BE2C (cell line): ENCODE measurements around the gene EBF3.
A peak's percentile ranks its signal among the peaks of the same experiment; 100 is the strongest.

Experiments
- DNase-seq: peaks from one replicate; pipeline ENCODE4 v3.0.0-alpha.2; 2020
- H3K27me3 ChIP-seq: fragments of 250-450 bp; sonication (Bioruptor Pico); 2 replicates; pipeline ENCODE4 v1.5.1; 2020; ENCODE audit warnings: mild to moderate bottlenecking
- H3K36me3 ChIP-seq: fragments of 250-450 bp; sonication (Bioruptor Pico); 2 replicates; pipeline ENCODE4 v1.5.1; 2020; ENCODE audit warnings: mild to moderate bottlenecking
- H3K4me1 ChIP-seq: fragments of 250-450 bp; sonication (Bioruptor Pico); 2 replicates; pipeline ENCODE4 v1.5.1; 2020
- H3K4me3 ChIP-seq: 2 replicates; pipeline ENCODE4 v1.5.1; 2011; ENCODE audit warnings: low read depth, low read length
- H3K9me3 ChIP-seq: fragments of 250-450 bp; sonication (Bioruptor Pico); 2 replicates; pipeline ENCODE4 v1.5.1; 2020
- CTCF ChIP-seq: IDR thresholded peaks from 2 replicates; pipeline ENCODE4 v1.5.1; 2012; ENCODE audit warnings: mild to moderate bottlenecking, low read depth, low read length

The EBF3 gene

GRCh38 chr10:129868449-129869035 is 95.5 kb downstream of the EBF3 start:
- DNase-seq: no peak
- Histone ChIP-seq H3K9me3 (no peaks in the 10 kb centered on the region), H3K36me3 (peaks cover 30% of the 10 kb centered on the region), H3K4me1 (peaks cover 32% of the 10 kb centered on the region), H3K27me3 (no peaks in the 10 kb centered on the region), H3K4me3 (no peak overlapping the region)
- no peak for TF ChIP-seq CTCF

GRCh38 chr10:129867631-129868179 is 96.4 kb downstream of the EBF3 start:
- TF ChIP-seq CTCF: no peak
- peaks cover 30% of the 10 kb centered on the region for H3K36me3 ChIP-seq

GRCh38 chr10:129866894-129867293 is 97.2 kb downstream of the EBF3 start:
- Histone ChIP-seq H3K27me3 (no peaks in the 10 kb centered on the region), H3K9me3 (no peaks in the 10 kb centered on the region), H3K4me1 (peaks cover 37% of the 10 kb centered on the region), H3K36me3 (peaks cover 34% of the 10 kb centered on the region), H3K4me3 (no peak overlapping the region)
- TF ChIP-seq CTCF: no peak
- no peak for DNase-seq

More at GRCh38 chr10:129867631-129868179, 96.4 kb downstream of the EBF3 start:
- H3K4me3 ChIP-seq: no peak overlapping the region
- peaks cover 36% of the 10 kb centered on the region for H3K4me1 ChIP-seq
- DNase-seq: no peak
- H3K9me3 ChIP-seq: no peaks in the 10 kb centered on the region
- no peaks in the 10 kb centered on the region for H3K27me3 ChIP-seq

- H3K9me3 ChIP-seq: no peaks in the 10 kb centered on the region
- no peak for DNase-seq
- TF ChIP-seq CTCF: no peak
These were observed 98.1 kb downstream of the EBF3 start for GRCh38 chr10:129865960-129866359.

GRCh38 chr10:129865413-129865812 is 98.7 kb downstream of the EBF3 start:
- Histone ChIP-seq H3K4me3 (no peak overlapping the region), H3K9me3 (no peaks in the 10 kb centered on the region), H3K4me1 (peaks cover 25% of the 10 kb centered on the region), H3K27me3 (no peaks in the 10 kb centered on the region), H3K36me3 (peaks cover 36% of the 10 kb centered on the region)
- TF ChIP-seq CTCF: no peak
- DNase-seq: no peak

More at GRCh38 chr10:129865960-129866359, 98.1 kb downstream of the EBF3 start:
- Histone ChIP-seq H3K27me3 (no peaks in the 10 kb centered on the region), H3K4me1 (peaks cover 29% of the 10 kb centered on the region), H3K36me3 (peaks cover 36% of the 10 kb centered on the region), H3K4me3 (no peak overlapping the region)

GRCh38 chr10:129864601-129865126 is 99.4 kb downstream of the EBF3 start:
- DNase-seq: peak; percentile 29
- TF ChIP-seq CTCF: no peak
- Histone ChIP-seq H3K4me1 (peaks cover 17% of the 10 kb centered on the region), H3K27me3 (no peaks in the 10 kb centered on the region), H3K36me3 (peaks cover 43% of the 10 kb centered on the region), H3K4me3 (no peak overlapping the region), H3K9me3 (no peaks in the 10 kb centered on the region)
